ENCODE data around the gene GABRB3.

GABRB3 gene

GRCh38 chr15:26662283-26662682 lies 110.6 kb downstream of the GABRB3 start:
- H3K18ac ChIP-seq (ENCODE audit: low read length), result no peak overlapping the region
- no peak overlapping the region for H4K91ac ChIP-seq (ENCODE audit: low read depth, low read length)
- WGBS (ENCODE audit: extremely low coverage, insufficient coverage, insufficient read length), result no CpG with 5 or more reads among the region's 6 CpGs
- H2BK5ac ChIP-seq (ENCODE audit: low read depth, low read length, poor library complexity), result no peak overlapping the region
- H3K4me3 ChIP-seq (ENCODE audit: low read depth, low read length), result no peak overlapping the region
- H3K14ac ChIP-seq (ENCODE audit: low read length), result no peak overlapping the region
- no peaks in the 10 kb centered on the region for H3K79me1 ChIP-seq (ENCODE audit: low read length)
- H4K12ac ChIP-seq (ENCODE audit: low read depth, low read length), result no peak overlapping the region
- no peak overlapping the region for H2BK120ac ChIP-seq (ENCODE audit: insufficient read depth, low read length, poor library complexity)
- peaks cover 0 to 3% of the 10 kb centered on the region in 2 experiments for H3K4me1 ChIP-seq (ENCODE audit: control insufficient read depth in 1 of 2, insufficient read depth in 2 of 2, low read length in 2 of 2)
- no peak overlapping the region for H2BK12ac ChIP-seq (ENCODE audit: low read length)
- H3K9me3 ChIP-seq (ENCODE audit: insufficient read depth, low read depth, low read length), result no peaks in the 10 kb centered on the region
- H3K23ac ChIP-seq (ENCODE audit: low read length), result no peak overlapping the region
- no peak overlapping the region for H2AFZ ChIP-seq (ENCODE audit: insufficient read depth, low read length, poor library complexity)
- H4K8ac ChIP-seq (ENCODE audit: low read depth, low read length), result no peak overlapping the region
- H3K4ac ChIP-seq (ENCODE audit: low read depth, low read length), result no peak overlapping the region
- H3K27ac ChIP-seq (ENCODE audit: low read depth, low read length), result no peak overlapping the region
- H3K27me3 ChIP-seq (ENCODE audit: insufficient read depth, low read length), result no peaks in the 10 kb centered on the region
- H3K4me2 ChIP-seq (ENCODE audit: low read length), result no peak overlapping the region
- no peak for DNase-seq
- no peaks in the 10 kb centered on the region for H3K36me3 ChIP-seq (ENCODE audit: control insufficient read depth in 1 of 2, insufficient read depth in 2 of 2, low read length in 2 of 2)
- H3K79me2 ChIP-seq (ENCODE audit: control insufficient read depth, insufficient read depth, low read length, poor library complexity), result no peaks in the 10 kb centered on the region
- H2AK5ac ChIP-seq (ENCODE audit: low read length), result no peak overlapping the region
- no peak overlapping the region for H3K9ac ChIP-seq (ENCODE audit: low read length)

- Histone ChIP-seq H2AK5ac (ENCODE audit: low read length) (no peak overlapping the region), H2BK120ac (ENCODE audit: insufficient read depth, low read length, poor library complexity) (no peak overlapping the region), H3K36me3 (ENCODE audit: control insufficient read depth in 1 of 2, insufficient read depth in 2 of 2, low read length in 2 of 2) (no peaks in the 10 kb centered on the region), H3K4ac (ENCODE audit: low read depth, low read length) (no peak overlapping the region), H2BK5ac (ENCODE audit: low read depth, low read length, poor library complexity) (no peak overlapping the region), H2BK12ac (ENCODE audit: low read length) (no peak overlapping the region), H3K14ac (ENCODE audit: low read length) (no peak overlapping the region), H4K12ac (ENCODE audit: low read depth, low read length) (no peak overlapping the region), H3K27me3 (ENCODE audit: insufficient read depth, low read length) (no peaks in the 10 kb centered on the region), H3K4me1 (ENCODE audit: control insufficient read depth in 1 of 2, insufficient read depth in 2 of 2, low read length in 2 of 2) (no peaks in the 10 kb centered on the region), H3K4me3 (ENCODE audit: low read depth, low read length) (no peak overlapping the region), H3K18ac (ENCODE audit: low read length) (no peak overlapping the region), H3K9ac (ENCODE audit: low read length) (no peak overlapping the region), H3K27ac (ENCODE audit: low read depth, low read length) (no peak overlapping the region), H3K4me2 (ENCODE audit: low read length) (no peak overlapping the region), H3K79me1 (ENCODE audit: low read length) (no peaks in the 10 kb centered on the region), H3K79me2 (ENCODE audit: control insufficient read depth, insufficient read depth, low read length, poor library complexity) (no peaks in the 10 kb centered on the region), H4K91ac (ENCODE audit: low read depth, low read length) (no peak overlapping the region), H3K23ac (ENCODE audit: low read length) (no peak overlapping the region), H4K8ac (ENCODE audit: low read depth, low read length) (no peak overlapping the region), H3K9me3 (ENCODE audit: insufficient read depth, low read depth, low read length) (no peaks in the 10 kb centered on the region), H2AFZ (ENCODE audit: insufficient read depth, low read length, poor library complexity) (no peak overlapping the region)
- no peak for DNase-seq
- WGBS (ENCODE audit: extremely low coverage, insufficient coverage, insufficient read length), result no CpG with 5 or more reads among the region's 7 CpGs
Measured at GRCh38 chr15:26661748-26662147, 111.1 kb downstream of the GABRB3 start.

GRCh38 chr15:26661107-26661506 lies 111.8 kb downstream of the GABRB3 start:
- no peaks in the 10 kb centered on the region for H3K79me2 ChIP-seq (ENCODE audit: control insufficient read depth, insufficient read depth, low read length, poor library complexity)
- H2AFZ ChIP-seq (ENCODE audit: insufficient read depth, low read length, poor library complexity), result no peak overlapping the region
- no peak overlapping the region for H3K4ac ChIP-seq (ENCODE audit: low read depth, low read length)
- no peaks in the 10 kb centered on the region for H3K79me1 ChIP-seq (ENCODE audit: low read length)
- H3K14ac ChIP-seq (ENCODE audit: low read length), result no peak overlapping the region
- H4K8ac ChIP-seq (ENCODE audit: low read depth, low read length), result no peak overlapping the region
- H3K27me3 ChIP-seq (ENCODE audit: insufficient read depth, low read length), result no peaks in the 10 kb centered on the region
- no peak overlapping the region for H2BK5ac ChIP-seq (ENCODE audit: low read depth, low read length, poor library complexity)
- no peak overlapping the region for H3K4me3 ChIP-seq (ENCODE audit: low read depth, low read length)
- no peak overlapping the region for H3K27ac ChIP-seq (ENCODE audit: low read depth, low read length)
- no peak overlapping the region for H3K23ac ChIP-seq (ENCODE audit: low read length)
- no peak overlapping the region for H2BK12ac ChIP-seq (ENCODE audit: low read length)
- no peak overlapping the region for H2AK5ac ChIP-seq (ENCODE audit: low read length)
- WGBS (ENCODE audit: extremely low coverage, insufficient coverage, insufficient read length), result no CpG with 5 or more reads among the region's 3 CpGs
- H3K18ac ChIP-seq (ENCODE audit: low read length), result no peak overlapping the region
- DNase-seq, result no peak
- no peak overlapping the region for H3K9ac ChIP-seq (ENCODE audit: low read length)
- H3K36me3 ChIP-seq (ENCODE audit: control insufficient read depth in 1 of 2, insufficient read depth in 2 of 2, low read length in 2 of 2), result no peaks in the 10 kb centered on the region
- H3K4me1 ChIP-seq (ENCODE audit: control insufficient read depth in 1 of 2, insufficient read depth in 2 of 2, low read length in 2 of 2), result no peaks in the 10 kb centered on the region
- H4K91ac ChIP-seq (ENCODE audit: low read depth, low read length), result no peak overlapping the region
- H2BK120ac ChIP-seq (ENCODE audit: insufficient read depth, low read length, poor library complexity), result no peak overlapping the region
- H4K12ac ChIP-seq (ENCODE audit: low read depth, low read length), result no peak overlapping the region
- no peaks in the 10 kb centered on the region for H3K9me3 ChIP-seq (ENCODE audit: insufficient read depth, low read depth, low read length)
- no peak overlapping the region for H3K4me2 ChIP-seq (ENCODE audit: low read length)

- Histone ChIP-seq H3K23ac (ENCODE audit: low read length) (no peak overlapping the region), H3K9me3 (ENCODE audit: insufficient read depth, low read depth, low read length) (no peaks in the 10 kb centered on the region), H4K91ac (ENCODE audit: low read depth, low read length) (no peak overlapping the region), H3K79me2 (ENCODE audit: control insufficient read depth, insufficient read depth, low read length, poor library complexity) (peaks cover 1% of the 10 kb centered on the region), H3K27me3 (ENCODE audit: insufficient read depth, low read length) (no peaks in the 10 kb centered on the region), H3K79me1 (ENCODE audit: low read length) (no peaks in the 10 kb centered on the region), H4K12ac (ENCODE audit: low read depth, low read length) (no peak overlapping the region), H2AFZ (ENCODE audit: insufficient read depth, low read length, poor library complexity) (no peak overlapping the region), H3K4me1 (ENCODE audit: control insufficient read depth in 1 of 2, insufficient read depth in 2 of 2, low read length in 2 of 2) (no peaks in the 10 kb centered on the region), H3K4ac (ENCODE audit: low read depth, low read length) (no peak overlapping the region), H2AK5ac (ENCODE audit: low read length) (no peak overlapping the region), H2BK120ac (ENCODE audit: insufficient read depth, low read length, poor library complexity) (no peak overlapping the region), H3K36me3 (ENCODE audit: control insufficient read depth in 1 of 2, insufficient read depth in 2 of 2, low read length in 2 of 2) (no peaks in the 10 kb centered on the region), H4K8ac (ENCODE audit: low read depth, low read length) (no peak overlapping the region), H3K4me3 (ENCODE audit: low read depth, low read length) (no peak overlapping the region), H2BK5ac (ENCODE audit: low read depth, low read length, poor library complexity) (no peak overlapping the region), H2BK12ac (ENCODE audit: low read length) (no peak overlapping the region), H3K27ac (ENCODE audit: low read depth, low read length) (no peak overlapping the region), H3K18ac (ENCODE audit: low read length) (no peak overlapping the region), H3K9ac (ENCODE audit: low read length) (no peak overlapping the region), H3K14ac (ENCODE audit: low read length) (no peak overlapping the region), H3K4me2 (ENCODE audit: low read length) (no peak overlapping the region)
- no CpG with 5 or more reads among the region's 6 CpGs for WGBS (ENCODE audit: extremely low coverage, insufficient coverage, insufficient read length)
- DNase-seq, result no peak
Measured at GRCh38 chr15:26660241-26660640, 112.6 kb downstream of the GABRB3 start.

Data from trophoblast cell (in vitro differentiated cells and primary cell).